Stimulated activated naive CD8-positive, alpha-beta T cell treated with anti-CD3 and anti-CD28 coated beads, Interleukin-15, Interleukin-2, amounts not matched to agents 100 ng/mL and 50 ng/mL, for 24 hours (primary cell): ENCODE measurements around the gene MYO19.

Experiments used
- H3K27ac Mint-ChIP-seq: one replicate; pipeline ENCODE4 v1.8.0; 2021; ENCODE audit warnings: mild to moderate bottlenecking, mixed read lengths
- H3K27me3 Mint-ChIP-seq: one replicate; pipeline ENCODE4 v1.8.0; 2021; ENCODE audit warnings: mixed read lengths
- H3K36me3 Mint-ChIP-seq: one replicate; pipeline ENCODE4 v1.8.0; 2021; ENCODE audit warnings: low read depth, mixed read lengths
- H3K4me1 Mint-ChIP-seq: one replicate; pipeline ENCODE4 v1.8.0; 2021; ENCODE audit warnings: low read depth, mixed read lengths
- H3K4me3 Mint-ChIP-seq: one replicate; pipeline ENCODE4 v1.8.0; 2021; ENCODE audit warnings: mild to moderate bottlenecking, mixed read lengths
- H3K9me3 Mint-ChIP-seq: one replicate; pipeline ENCODE4 v1.8.0; 2021; ENCODE audit warnings: mixed read lengths

Gene MYO19

DNA sequence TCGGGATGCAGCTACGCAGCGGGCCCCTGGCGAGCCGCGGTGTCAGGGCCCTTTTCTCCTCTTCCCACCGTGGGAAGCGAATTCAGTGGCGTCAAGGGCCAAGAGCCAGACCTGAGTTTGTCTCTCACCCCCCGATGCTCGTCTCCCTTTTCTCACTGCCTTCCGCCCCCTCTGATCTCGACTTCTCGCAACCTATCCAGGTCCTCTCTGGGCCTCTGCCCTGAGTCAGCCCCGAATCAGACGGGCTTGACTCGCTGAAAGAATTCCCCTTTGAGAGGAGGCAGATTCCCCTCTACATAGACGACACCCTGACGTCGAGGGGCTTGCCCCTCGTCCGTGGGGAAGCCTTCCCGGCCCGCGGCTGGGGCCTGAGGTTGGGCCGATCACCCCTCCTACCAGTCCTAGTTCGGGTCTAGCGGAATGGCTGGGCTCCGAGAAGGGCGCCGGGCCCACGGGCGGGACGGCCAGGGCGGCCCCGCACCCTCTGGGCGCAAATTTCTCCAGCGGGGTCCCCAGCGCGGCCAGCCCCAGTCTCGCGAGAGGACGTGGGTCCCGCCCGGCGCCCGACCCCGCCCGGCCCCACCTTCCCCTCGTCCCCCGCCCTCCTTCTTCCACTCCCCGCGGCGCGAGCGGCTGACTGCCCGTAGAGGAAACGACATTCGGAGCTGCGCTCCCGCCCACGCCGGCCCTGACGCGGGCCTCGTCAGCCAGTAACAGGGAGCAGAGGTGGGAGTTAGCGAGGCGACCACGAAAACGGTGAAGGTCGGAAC is 9.8 kb upstream of the MYO19 start, which contains the start of gene GGNBP2:
GGNBP2 (plus strand) TSS at position 613 of the 770 bp plus-strand sequence. CDS start 806 bp downstream, outside the sequence.
- peaks cover 32% of the 10 kb centered on the region for H3K36me3 Mint-ChIP-seq
- peak within 1 kb of the TSS; percentile 96 for H3K4me3 Mint-ChIP-seq
- H3K27ac Mint-ChIP-seq: peak within 1 kb of the TSS; percentile 98
- peaks cover 39% of the 10 kb centered on the region for H3K4me1 Mint-ChIP-seq
- H3K9me3 Mint-ChIP-seq: no peaks in the 10 kb centered on the region
- no peaks in the 10 kb centered on the region for H3K27me3 Mint-ChIP-seq

DNA sequence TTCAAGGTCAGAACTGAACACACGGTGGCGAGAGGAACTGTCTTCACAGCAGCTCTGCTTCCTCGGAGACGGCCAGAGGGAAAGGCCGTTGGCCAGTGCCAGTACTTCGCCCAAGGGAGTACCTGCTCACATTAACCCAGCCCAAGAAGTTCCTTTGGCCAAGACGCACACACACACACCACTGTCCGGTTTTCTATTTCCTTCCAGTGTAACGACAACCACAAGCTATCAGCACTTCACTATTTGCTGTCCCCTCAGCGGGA is 9.3 kb upstream of the MYO19 start:
- Mint-ChIP-seq H3K4me3 (peak overlapping the region; percentile 96), H3K4me1 (peaks cover 35% of the 10 kb centered on the region), H3K36me3 (peaks cover 34% of the 10 kb centered on the region), H3K27me3 (no peaks in the 10 kb centered on the region), H3K9me3 (no peaks in the 10 kb centered on the region), H3K27ac (peak overlapping the region; percentile 98)

DNA sequence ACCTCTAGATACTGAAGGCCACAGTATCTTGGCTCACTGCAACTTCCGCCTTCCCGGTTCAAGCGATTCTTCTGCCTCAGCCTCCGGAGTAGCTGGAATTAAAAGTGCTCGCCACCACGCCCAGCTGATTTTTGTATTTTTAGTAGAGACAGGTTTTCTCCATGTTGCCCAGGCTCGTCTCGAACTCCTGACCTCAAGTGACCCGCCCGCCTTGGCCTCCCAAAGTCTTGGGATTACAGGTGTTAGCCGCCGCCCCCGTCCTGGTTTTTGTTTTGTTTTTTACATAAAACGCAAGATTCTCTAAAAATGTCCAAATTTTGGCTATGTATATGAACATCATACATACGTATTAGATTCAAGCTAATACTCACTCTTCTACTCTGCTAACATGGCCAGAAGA is 8.1 kb upstream of the MYO19 start:
- Mint-ChIP-seq H3K4me1 (peaks cover 24% of the 10 kb centered on the region), H3K27ac (no peak overlapping the region), H3K27me3 (no peaks in the 10 kb centered on the region), H3K36me3 (peaks cover 37% of the 10 kb centered on the region), H3K9me3 (no peaks in the 10 kb centered on the region), H3K4me3 (peak overlapping the region; percentile 10)

DNA sequence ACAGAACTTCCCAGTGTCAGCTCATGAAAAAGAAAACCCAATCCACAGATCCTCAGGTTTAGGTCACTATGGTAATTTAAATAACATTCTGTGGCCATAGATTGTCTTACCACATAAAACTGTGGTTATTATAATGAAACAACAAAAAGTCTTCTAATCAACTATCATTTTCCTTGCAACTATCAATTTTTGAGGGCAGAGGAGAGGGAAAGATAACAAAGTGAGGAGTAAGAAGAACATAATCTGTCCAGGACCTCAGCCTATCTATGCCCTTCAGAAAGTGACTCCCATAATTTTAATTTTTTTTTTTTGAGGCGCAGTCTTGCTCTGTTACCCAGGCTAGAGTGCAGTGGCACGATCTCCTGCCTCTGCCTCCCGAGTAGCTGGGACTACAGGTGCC is 6.0 kb upstream of the MYO19 start:
- Mint-ChIP-seq H3K27me3 (no peaks in the 10 kb centered on the region), H3K4me3 (no peak overlapping the region), H3K36me3 (peaks cover 42% of the 10 kb centered on the region), H3K9me3 (no peaks in the 10 kb centered on the region), H3K27ac (no peak overlapping the region), H3K4me1 (peaks cover 30% of the 10 kb centered on the region)

DNA sequence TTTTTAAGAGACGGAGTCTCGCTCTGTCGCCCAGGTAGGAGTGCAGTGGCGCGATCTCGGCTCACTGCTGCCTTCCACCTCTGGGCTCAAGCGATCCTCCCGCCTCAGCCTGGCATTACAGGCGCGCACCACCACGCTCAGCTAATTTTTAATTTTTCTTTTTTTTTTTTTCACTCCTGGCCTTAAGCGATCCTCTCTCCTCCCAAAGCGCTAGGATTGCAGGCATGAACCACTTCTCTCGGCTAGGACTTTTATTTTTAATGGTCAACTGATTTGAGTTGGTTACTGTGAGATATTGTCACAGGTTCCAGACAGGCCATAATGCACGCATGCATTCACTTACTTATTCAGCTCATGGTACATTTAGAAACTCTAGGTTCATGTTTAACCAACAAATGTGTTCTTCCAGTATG is 1.0 kb upstream of the MYO19 start:
- Mint-ChIP-seq H3K27me3 (no peaks in the 10 kb centered on the region), H3K36me3 (peaks cover 65% of the 10 kb centered on the region), H3K9me3 (no peaks in the 10 kb centered on the region), H3K27ac (peak overlapping the region; percentile 99), H3K4me3 (peak overlapping the region; percentile 98), H3K4me1 (peaks cover 38% of the 10 kb centered on the region)

DNA sequence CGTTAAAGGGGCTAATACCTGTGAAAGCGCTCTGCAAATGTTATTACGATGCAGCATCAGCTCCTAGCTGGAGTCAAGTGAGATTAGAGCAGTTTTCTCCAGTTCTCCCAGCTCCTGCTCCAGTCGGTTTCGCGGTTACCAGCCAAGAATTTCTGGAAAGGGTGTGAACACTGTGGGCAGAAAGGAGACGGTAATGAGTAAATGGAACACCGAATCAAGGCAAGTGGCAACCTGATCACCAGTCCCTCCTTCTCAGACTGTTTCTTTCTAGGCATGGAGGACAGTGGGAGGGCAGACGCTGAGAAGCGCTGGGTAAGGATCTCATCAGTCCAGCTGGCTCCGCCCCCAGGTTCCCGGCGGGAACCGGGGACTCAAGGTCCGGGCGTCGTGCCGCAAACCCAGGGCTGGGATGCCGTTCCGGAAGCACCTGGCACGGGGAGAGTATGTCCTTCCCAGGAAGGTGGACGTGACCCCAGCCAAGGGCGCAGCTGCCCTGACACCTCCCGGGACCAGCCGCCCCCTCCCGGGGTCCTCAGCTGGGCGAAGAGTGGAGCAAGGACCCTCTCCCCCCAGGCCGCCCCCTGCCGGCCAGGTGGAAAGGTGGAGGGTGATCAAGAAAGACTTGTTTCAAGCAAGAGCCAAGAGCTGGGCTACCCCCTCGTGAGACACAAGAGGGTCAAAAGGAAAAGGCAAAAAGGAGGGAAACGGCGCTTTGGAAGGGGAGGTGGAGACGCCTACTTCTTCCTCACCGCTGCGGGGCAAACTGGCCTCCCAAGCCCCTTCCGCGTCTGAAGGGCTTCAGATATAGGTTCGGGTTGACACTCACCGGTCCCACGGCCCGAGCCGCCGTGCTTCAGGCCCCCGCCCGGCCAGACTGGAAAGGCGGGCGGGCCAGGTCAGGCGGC is 481 bp downstream of the MYO19 start:
- H3K27ac Mint-ChIP-seq: peak overlapping the region; percentile 99
- H3K4me3 Mint-ChIP-seq: peak overlapping the region; percentile 98
- peaks cover 64% of the 10 kb centered on the region for H3K36me3 Mint-ChIP-seq
- no peaks in the 10 kb centered on the region for H3K9me3 Mint-ChIP-seq
- H3K27me3 Mint-ChIP-seq: no peaks in the 10 kb centered on the region
- H3K4me1 Mint-ChIP-seq: peaks cover 42% of the 10 kb centered on the region

DNA sequence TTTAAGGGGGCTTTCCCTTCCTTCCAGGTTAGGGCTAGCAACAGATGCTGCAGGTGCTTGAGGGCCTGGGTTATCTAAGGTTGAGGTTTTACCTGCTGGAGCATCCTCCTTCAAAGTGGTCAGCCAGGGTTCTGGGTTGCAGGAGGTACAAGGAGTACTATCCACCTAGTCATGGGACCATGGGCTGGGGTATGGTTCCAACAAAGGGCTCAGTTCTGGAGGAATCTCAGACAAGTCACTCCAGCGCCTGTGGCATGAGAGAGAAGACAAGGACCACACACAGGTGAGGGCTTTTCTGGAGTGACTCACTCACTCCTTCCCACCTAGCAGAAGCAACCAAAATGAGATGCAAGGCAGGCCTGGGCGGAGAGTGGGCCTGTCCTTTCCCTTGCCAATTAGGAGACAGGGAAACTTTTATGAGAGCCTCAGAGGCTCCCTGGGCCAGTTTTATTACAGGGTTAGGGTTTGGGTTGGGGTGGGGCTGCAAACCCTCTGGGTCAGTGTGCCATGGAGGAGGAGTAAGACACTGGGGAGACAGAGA is 2.2 kb downstream of the MYO19 start:
- peaks cover 63% of the 10 kb centered on the region for H3K36me3 Mint-ChIP-seq

DNA sequence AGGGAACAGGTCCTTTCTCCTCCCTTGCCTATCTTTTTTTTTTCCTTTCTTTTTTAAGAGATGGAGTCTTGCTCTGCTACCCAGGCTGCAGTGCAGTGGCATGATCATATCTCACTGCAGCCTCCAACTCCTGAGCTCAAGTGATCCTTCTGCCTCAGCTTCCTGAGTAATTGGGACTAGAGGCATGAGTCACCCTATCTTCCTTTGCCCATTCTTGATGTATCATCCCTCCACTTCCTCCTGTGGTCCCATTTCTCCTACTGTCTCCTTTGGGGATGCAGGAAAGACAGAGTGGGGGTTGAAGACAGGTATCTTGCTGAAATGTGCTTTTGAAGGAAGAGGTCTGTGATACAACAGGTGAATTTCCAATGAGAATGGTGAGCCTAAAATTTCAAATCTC is 5.5 kb downstream of the MYO19 start:
- H3K4me1 Mint-ChIP-seq: peaks cover 50% of the 10 kb centered on the region
- H3K4me3 Mint-ChIP-seq: no peak overlapping the region
- peaks cover 73% of the 10 kb centered on the region for H3K36me3 Mint-ChIP-seq
- H3K27me3 Mint-ChIP-seq: no peaks in the 10 kb centered on the region
- H3K9me3 Mint-ChIP-seq: no peaks in the 10 kb centered on the region
- peak overlapping the region; percentile 32 for H3K27ac Mint-ChIP-seq

More for the DNA sequence above, 2.2 kb downstream of the MYO19 start:
- H3K4me1 Mint-ChIP-seq: peaks cover 43% of the 10 kb centered on the region
- peak overlapping the region; percentile 98 for H3K4me3 Mint-ChIP-seq
- peak overlapping the region; percentile 49 for H3K27ac Mint-ChIP-seq
- no peaks in the 10 kb centered on the region for H3K9me3 Mint-ChIP-seq
- H3K27me3 Mint-ChIP-seq: no peaks in the 10 kb centered on the region

DNA sequence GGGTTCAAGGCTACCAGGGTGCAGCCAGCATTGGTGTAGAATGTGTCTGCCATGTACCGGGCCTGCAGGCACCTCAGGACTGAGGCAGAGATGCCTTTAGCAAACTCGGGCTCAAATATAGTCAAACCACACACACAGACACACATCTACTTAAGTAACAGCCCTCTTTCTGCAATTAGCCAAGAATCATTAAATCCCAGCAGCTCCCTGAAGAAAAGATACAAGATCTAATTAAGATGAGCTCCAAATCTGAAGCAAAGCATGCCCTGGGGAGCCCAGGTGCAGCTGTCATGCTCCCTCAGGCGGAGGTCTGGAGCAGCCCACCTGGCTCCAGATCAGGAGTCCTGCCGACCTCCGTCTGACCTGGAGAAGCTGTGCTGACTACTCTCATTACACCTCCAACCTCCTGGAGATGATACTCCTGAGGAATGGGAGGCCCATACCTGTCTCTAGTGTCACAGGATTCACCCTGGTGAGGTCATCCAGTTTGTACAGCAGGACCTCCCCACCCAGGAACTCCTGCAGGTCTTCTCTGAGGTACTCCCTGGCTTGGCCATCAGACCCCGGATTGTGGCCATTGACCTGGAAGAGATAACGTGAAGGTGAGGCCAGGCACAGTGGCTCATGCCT is 6.9 kb downstream of the MYO19 start:
- no peak overlapping the region for H3K4me3 Mint-ChIP-seq
- H3K9me3 Mint-ChIP-seq: no peaks in the 10 kb centered on the region
- no peaks in the 10 kb centered on the region for H3K27me3 Mint-ChIP-seq
- peaks cover 39% of the 10 kb centered on the region for H3K4me1 Mint-ChIP-seq
- peaks cover 71% of the 10 kb centered on the region for H3K36me3 Mint-ChIP-seq
- no peak overlapping the region for H3K27ac Mint-ChIP-seq

DNA sequence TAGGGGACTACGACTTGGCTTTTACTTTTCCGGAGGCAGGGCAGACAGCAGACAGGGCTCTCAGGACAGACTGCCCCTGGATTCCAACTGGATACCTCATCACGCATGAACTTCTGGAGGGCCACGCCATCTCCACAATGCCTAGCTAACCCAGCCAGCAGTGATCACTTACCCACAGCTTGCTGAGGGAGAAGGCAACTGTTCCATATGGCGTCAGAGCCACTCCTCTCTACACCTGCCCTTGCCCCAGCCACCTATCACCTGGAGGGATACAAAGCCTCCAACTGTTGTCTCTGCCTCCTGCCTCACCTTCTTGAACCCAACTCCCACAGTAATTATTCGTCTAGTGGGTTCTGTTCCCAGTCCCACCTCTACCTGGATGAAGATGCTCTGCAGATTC is 8.8 kb downstream of the MYO19 start:
- H3K27me3 Mint-ChIP-seq: no peaks in the 10 kb centered on the region
- peaks cover 69% of the 10 kb centered on the region for H3K36me3 Mint-ChIP-seq
- peaks cover 31% of the 10 kb centered on the region for H3K4me1 Mint-ChIP-seq
- H3K4me3 Mint-ChIP-seq: no peak overlapping the region
- H3K27ac Mint-ChIP-seq: peak overlapping the region; percentile 36
- H3K9me3 Mint-ChIP-seq: no peaks in the 10 kb centered on the region

DNA sequence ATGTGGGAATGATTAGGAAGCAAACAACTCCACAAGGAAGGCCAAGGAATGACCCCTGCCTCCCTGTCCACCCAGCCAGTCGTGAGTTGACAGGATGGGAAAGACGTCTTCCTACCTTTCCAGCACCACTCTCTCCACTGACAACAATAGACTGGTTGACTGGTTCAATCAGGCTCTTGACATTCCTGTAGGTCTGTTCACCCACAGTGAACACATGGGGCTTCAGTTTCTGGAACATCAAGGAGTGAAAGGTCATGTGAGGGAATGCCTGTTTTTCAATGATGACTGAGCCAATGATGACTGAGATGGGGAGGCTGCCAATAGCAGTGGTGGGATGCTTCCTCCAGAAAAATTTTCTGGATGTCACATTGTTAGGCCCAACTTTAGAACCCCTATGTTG is 9.6 kb downstream of the MYO19 start:
- peak overlapping the region; percentile 5 for H3K4me3 Mint-ChIP-seq
- H3K4me1 Mint-ChIP-seq: peaks cover 31% of the 10 kb centered on the region
- peaks cover 74% of the 10 kb centered on the region for H3K36me3 Mint-ChIP-seq
- H3K9me3 Mint-ChIP-seq: no peaks in the 10 kb centered on the region
- no peaks in the 10 kb centered on the region for H3K27me3 Mint-ChIP-seq
- peak overlapping the region; percentile 83 for H3K27ac Mint-ChIP-seq

DNA sequence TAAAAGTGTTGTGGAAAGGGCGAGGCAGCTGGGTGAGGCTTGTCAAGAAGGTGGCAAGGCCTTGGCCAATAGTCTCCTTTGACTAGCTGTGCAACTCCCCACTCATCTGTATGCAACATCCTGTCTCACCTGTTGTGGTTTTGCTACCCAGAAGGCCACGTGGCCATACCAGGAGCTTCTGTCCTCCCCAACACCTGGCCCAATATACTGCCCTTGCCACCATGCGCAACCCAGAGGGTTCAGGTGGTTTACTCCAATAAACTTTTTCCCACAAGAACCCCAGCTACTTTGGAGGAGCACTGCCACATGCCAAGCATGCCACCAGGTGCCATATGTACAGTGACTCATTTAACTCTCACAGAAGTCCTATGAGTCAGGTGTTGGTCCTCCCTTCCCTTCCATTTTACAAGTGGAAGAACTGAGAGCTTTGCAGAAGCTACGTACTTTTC is 10.2 kb downstream of the MYO19 start:
- peak overlapping the region; percentile 83 for H3K27ac Mint-ChIP-seq
- no peaks in the 10 kb centered on the region for H3K9me3 Mint-ChIP-seq
- H3K4me1 Mint-ChIP-seq: peaks cover 29% of the 10 kb centered on the region
- peaks cover 74% of the 10 kb centered on the region for H3K36me3 Mint-ChIP-seq
- H3K4me3 Mint-ChIP-seq: no peak overlapping the region
- H3K27me3 Mint-ChIP-seq: no peaks in the 10 kb centered on the region

DNA sequence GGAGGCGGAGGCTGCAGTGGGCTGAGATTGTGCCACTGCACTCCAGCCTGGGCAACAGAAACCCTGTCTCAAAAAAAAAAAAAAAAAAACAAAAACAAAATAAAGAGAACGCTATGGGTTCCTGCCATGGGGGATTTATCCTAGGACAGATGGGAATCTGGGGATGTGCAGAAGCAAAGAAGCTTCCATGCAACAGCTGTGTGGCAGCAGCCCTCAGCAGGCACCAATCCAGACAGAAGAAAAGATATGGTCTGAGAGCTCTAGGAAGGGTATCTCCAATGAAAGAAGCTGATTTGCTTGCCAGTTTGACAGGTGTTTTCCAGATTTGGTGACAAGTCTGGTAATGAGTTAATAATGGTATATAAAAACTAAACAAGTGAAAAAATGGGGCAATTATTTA is 11.6 kb downstream of the MYO19 start:
- Mint-ChIP-seq H3K4me3 (no peak overlapping the region), H3K27ac (no peak overlapping the region), H3K9me3 (no peaks in the 10 kb centered on the region), H3K27me3 (no peaks in the 10 kb centered on the region), H3K4me1 (peaks cover 25% of the 10 kb centered on the region), H3K36me3 (peaks cover 80% of the 10 kb centered on the region)

DNA sequence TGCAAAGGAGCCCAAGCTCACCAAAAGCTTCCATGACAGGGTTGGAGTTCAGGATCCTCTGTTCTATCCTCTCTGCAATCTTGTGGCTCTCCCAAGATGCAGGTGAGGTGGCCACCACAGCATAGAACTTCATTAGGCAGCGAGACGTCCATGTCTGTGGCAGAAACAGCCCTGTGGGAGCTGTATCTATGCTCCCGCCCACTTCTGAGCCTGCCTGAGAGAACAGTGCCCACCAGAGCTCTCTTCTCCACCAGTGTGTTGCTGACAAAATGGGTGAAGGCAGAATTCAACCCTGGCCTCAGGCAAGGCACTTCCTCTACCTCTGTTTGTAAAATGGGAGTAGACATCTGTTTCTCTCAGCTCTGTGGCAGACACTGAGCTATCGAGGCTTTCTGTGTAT is 18.8 kb downstream of the MYO19 start:
- Mint-ChIP-seq H3K27ac (no peak overlapping the region), H3K27me3 (no peaks in the 10 kb centered on the region), H3K9me3 (no peaks in the 10 kb centered on the region), H3K4me3 (no peak overlapping the region), H3K4me1 (no peaks in the 10 kb centered on the region), H3K36me3 (peaks cover 60% of the 10 kb centered on the region)

DNA sequence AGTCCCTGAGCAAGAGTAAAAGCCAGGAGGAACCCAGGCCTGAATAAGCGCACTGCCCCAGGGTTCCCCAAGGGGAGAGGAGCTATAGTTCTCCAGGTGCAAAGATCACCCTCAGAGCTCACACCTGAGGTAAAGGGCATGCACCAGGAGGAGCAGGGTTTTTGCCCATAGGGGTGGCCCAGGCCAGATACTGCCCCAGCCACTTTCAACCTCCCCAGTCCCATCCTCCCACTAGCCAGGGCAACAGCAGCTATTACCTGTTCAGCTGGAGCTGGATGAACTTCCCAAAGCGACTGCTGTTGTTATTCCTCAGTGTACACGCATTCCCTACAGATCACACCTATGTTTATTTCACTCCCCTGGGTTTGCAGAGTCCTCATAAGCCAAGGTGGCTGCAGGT is 19.8 kb downstream of the MYO19 start:
- Mint-ChIP-seq H3K27ac (no peak overlapping the region), H3K36me3 (peaks cover 57% of the 10 kb centered on the region), H3K4me3 (no peak overlapping the region), H3K27me3 (no peaks in the 10 kb centered on the region), H3K9me3 (no peaks in the 10 kb centered on the region), H3K4me1 (no peaks in the 10 kb centered on the region)
